Measurements from ENCODE around the gene ITGA3.
A peak's percentile ranks its signal among the peaks of the same experiment; 100 is the strongest.

The ITGA3 gene

GRCh38 chr17:50072925-50073324 is 17.0 kb downstream of the ITGA3 start:
- no peak for DNase-seq

GRCh38 chr17:50074227-50074626 is 18.3 kb downstream of the ITGA3 start:
- DNase-seq, result no peak

- DNase-seq, result no peak
Measured at GRCh38 chr17:50075446-50076032, 19.6 kb downstream of the ITGA3 start.

GRCh38 chr17:50076221-50076590 is 20.3 kb downstream of the ITGA3 start:
- no peak for DNase-seq

GRCh38 chr17:50076591-50077235 is 20.8 kb downstream of the ITGA3 start:
- no peak for DNase-seq

- DNase-seq, result no peak
Measured at GRCh38 chr17:50078430-50078829, 22.5 kb downstream of the ITGA3 start.

DNA sequence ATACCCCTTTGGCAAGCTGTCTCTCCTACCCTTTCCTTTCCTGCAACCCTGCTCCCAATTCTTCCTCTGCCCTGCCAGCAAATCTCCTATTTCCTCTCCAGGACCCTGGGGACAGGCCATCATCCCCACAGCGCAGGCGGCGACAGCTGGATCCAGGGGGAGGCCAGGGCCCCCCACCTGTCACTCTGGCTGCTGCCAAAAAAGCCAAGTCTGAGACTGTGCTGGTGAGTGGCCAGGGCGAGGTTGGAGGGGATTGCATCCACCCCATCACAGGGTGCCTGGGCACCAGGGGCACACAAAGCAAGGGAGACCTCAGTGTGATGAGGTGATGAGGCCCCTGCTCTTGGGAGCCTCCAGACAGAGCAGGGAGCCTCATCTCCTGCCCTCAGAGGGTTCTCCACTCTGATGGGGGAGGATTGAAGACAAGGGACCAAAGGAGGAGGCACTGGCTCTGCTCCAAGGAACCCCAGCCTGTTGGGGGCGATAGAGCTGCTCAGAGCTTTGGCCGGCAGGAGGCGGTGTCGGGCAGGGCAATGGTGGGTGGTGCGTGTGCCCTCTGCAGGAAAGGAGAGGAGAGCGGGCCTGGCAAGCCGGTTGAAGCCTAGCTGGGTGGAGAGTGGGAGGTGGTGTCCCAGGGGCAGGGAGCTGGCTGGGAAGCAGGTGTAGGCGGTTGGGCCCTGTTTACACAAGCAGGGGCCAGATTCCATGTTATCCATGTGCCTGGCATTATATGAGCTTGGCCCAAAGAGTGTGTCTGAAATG is 23.6 kb downstream of the ITGA3 start:
- no peak for DNase-seq

GRCh38 chr17:50080096-50080480 is 24.2 kb downstream of the ITGA3 start:
- DNase-seq, result no peak

DNA sequence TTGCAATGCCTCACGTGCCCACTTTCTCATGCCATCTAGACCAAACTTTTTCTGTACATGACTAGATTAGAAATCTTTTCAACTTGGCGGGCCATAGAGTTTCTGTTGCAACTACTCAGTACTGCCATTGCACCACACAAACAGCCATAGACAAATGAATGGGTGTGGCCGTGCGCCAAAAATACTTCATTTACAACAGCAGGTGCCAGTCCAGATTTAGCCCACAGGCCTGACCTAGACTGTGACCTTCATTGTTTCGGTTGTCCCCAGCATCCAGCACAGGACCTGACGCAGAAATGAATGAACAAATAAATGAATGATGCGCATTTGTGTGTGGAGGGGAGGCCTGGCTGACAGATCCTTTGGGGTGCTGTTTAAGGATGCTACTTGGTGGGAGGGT is 24.9 kb downstream of the ITGA3 start:
- no peak for DNase-seq

DNA sequence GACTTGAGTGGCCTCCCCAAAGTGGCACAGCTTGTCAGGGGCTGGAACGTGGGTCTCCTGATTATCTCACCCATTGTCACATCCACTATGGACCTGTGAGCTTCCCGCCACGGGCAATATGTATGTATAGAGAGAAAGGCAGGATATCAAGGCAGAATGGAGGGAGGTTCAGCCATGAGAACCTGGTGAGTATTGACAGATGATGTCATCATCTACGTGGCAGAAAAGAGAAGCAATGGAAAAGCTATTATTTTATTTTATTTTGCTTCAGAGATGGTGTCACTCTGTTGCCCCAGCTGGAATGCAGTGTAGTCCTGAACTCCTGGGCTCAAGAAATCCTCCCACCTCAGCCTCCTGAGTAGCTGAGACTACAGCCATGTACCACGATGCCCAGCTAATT is 25.8 kb downstream of the ITGA3 start:
- no peak for DNase-seq

DNA sequence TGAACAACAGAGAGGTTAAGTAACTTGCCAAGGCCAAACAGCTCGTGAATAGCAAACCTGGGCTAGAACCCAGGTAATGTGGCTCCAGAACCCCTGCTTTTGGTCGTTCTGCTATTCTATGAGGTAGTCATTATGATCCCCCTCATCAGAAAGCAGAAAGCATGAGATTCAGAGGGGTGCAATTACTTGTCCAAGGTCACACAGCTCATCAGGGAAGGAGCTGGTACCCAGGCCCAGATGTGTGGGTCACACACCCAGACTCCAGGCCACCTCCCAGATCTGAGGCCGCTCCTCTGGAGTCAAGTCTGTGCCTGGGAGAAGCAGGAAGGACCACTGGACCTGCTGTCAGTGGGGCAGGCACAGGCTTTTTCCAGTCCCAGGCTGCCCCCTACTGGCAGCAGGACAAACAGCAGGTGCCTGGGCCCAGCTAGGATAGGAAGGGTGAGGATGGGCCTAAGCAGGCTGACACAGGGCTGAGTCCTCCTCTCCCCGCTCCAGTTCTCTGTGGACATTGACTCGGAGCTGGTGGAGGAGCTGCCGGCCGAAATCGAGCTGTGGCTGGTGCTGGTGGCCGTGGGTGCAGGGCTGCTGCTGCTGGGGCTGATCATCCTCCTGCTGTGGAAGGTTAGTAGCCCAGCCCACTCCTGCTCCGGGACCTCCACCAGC is 31.5 kb downstream of the ITGA3 start:
- no peak for DNase-seq

DNA sequence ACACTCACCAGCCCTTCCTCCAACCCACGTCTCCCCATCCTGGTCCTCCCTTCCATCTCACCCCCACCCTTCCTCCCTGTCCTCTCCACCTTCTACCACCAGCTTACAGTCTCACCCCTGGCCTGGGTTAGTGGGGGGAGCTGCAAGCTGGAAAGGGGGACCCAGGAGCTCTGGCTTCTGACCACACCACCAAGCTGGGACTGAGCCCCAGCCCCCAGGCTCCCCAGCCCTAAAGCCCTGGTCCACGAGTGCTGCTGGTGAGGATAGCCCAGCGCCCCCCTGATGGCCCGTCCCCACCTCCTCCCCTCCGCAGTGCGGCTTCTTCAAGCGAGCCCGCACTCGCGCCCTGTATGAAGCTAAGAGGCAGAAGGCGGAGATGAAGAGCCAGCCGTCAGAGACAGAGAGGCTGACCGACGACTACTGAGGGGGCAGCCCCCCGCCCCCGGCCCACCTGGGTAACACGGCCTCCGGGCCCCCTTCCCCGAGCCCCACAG is 32.0 kb downstream of the ITGA3 start:
- no peak for DNase-seq

GRCh38 chr17:50088952-50089825 is 33.3 kb downstream of the ITGA3 start:
- no peak for DNase-seq

DNA sequence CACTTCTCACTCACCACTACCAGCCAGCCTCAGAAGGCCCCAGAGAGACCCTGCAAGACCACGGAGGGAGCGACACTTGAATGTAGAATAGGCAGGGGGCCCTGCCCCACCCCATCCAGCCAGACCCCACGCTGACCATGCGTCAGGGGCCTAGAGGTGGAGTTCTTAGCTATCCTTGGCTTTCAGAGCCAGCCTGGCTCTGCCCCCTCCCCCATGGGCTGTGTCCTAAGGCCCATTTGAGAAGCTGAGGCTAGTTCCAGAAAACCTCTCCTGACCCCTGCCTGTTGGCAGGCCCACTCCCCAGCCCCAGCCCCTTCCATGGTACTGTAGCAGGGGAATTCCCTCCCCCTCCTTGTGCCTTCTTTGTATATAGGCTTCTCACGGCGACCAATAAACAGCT is 34.2 kb downstream of the ITGA3 start:
- DNase-seq, result no peak

GRCh38 chr17:50090971-50091917 is 35.3 kb downstream of the ITGA3 start:
- DNase-seq, result no peak

GRCh38 chr17:50091918-50092285 is 36.0 kb downstream of the ITGA3 start:
- DNase-seq, result no peak

- no peak for DNase-seq
Measured at GRCh38 chr17:50093246-50093645, 37.3 kb downstream of the ITGA3 start.

DNA sequence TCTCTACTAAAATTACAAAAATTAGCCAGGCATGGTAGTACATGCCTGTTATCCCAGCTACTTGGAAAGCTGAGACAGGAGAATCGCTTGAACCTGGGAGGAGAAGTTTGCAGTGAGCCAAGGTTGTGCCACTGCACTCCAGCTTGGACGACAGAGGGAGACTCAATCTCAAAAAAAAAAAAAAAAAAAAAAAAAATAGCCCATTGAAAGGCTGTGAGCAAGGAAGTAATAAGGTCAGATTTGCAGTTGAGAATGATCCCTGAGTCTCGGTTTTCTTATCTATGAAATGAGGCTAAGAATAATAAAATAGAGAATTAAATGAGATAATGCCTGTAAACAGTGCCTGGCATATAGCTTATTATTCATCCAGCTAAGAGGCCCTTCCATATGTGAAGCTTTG is 37.9 kb downstream of the ITGA3 start:
- no peak for DNase-seq

GRCh38 chr17:50094243-50094752 is 38.4 kb downstream of the ITGA3 start:
- DNase-seq, result peak; percentile 40

DNA sequence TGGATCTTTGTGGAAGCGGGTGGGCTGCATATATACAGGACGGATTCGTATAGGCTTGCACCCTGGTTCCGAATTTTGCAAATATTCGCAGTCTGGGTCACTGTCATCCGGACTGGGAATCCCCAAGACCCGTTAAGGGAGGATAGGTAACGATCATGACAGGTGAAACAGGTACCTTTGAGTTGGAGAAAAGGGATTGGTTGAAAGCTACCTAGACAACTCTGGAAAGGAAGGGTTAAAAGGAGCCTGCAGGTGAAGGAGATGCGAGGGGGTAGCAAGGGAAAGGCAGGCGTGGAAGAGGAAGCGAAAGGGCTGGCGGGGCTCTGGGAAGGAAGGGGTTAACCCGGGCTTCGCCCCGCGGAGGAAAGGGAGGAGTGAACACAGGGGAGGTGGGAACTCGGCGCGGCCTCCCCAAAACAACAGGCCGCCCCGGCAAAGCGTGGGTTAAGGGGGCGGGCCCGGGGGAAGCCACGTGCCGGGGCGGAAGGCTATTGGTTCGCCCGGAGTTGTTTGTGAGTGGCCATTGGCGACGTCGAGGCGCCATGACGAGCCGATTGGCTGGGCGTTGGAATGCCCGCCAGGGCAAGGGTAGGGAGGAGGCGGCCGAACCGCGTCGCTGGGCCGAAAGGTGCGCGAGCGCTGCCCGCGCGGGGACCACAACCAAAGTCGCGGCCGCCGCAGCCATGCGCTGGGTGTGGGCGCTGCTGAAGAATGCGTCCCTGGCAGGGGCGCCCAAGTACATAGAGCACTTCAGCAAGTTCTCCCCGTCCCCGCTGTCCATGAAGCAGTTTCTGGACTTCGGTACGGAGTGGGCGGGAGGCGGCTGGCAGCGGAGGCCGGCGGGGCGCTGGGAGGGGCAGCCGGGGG is 39.1 kb downstream of the ITGA3 start, which contains the start of gene PDK2:
Gene PDK2, plus strand, starts transcription at position 599 of the 867 bp plus-strand sequence. Its CDS starts 85 bp downstream, at position 684.
- peak; percentile 90 for DNase-seq

Data from amniotic stem cell (primary cell).